ENCODE results near the gene SPATA18. TPM values are rescaled to one million over a fixed set of nuclear protein-coding genes. Genes with fewer than 3 reads are reported as not detected.

Gene SPATA18
- total RNA-seq, 3 donors from 2014 or later = 8.8 to 11.0 (median 9.6) TPM

- H3K9me3 ChIP-seq = no peaks in the 10 kb centered on the region
- no peak overlapping the region for H3K27ac ChIP-seq
- DNase-seq (ENCODE audit: low spot score in 2 of 2) = no peak
- H3K27me3 ChIP-seq = no peaks in the 10 kb centered on the region
- intact Hi-C loops (cut with DNase I; ENCODE audit: low total_unique reads) = no loop called here
- H3K36me3 ChIP-seq = no peaks in the 10 kb centered on the region
- TF ChIP-seq POLR2A (IDR thresholded peaks at IDR 0.05) (no peak), CTCF (IDR thresholded peaks at IDR 0.05) (no peak), POLR2AphosphoS5 (IDR thresholded peaks at IDR 0.05) (no peak)
- no peaks in the 10 kb centered on the region for H3K4me1 ChIP-seq
- H3K4me3 ChIP-seq = peak overlapping the region; percentile 79 to 92 (median 79)
These were observed 14.1 kb upstream of the SPATA18 start for GRCh38 chr4:52036886-52037530.

- Histone ChIP-seq H3K4me3 (peak overlapping the region; percentile 79 to 92 (median 79)), H3K4me1 (no peaks in the 10 kb centered on the region)
- no peak for DNase-seq (ENCODE audit: low spot score in 2 of 2)
These were observed 13.4 kb upstream of the SPATA18 start for GRCh38 chr4:52037689-52038102.

GRCh38 chr4:52038103-52038912 lies 12.8 kb upstream of the SPATA18 start, which contains the start of gene SGCB:
Gene SGCB (minus strand): TSS chr4:52038299. CDS start chr4:52038259, 40 bp downstream.
- Histone ChIP-seq H3K4me3 (peak within 1 kb of the TSS; percentile 79 to 92 (median 79)), H3K27ac (peak within 1 kb of the TSS; percentile 76 to 86), H3K4me1 (no peaks in the 10 kb centered on the region), H3K9me3 (no peaks in the 10 kb centered on the region), H3K27me3 (no peaks in the 10 kb centered on the region), H3K36me3 (no peaks in the 10 kb centered on the region)
- peak; percentile 21 to 54 for DNase-seq (ENCODE audit: low spot score in 2 of 2)
- TF ChIP-seq POLR2AphosphoS5 (IDR thresholded peaks at IDR 0.05) (no peak), POLR2A (IDR thresholded peaks at IDR 0.05) (no peak), CTCF (IDR thresholded peaks at IDR 0.05) (no peak)
- intact Hi-C loops (cut with DNase I; ENCODE audit: low total_unique reads) = no loop called here

More at GRCh38 chr4:52037689-52038102, 13.4 kb upstream of the SPATA18 start:
- Histone ChIP-seq H3K9me3 (no peaks in the 10 kb centered on the region), H3K36me3 (no peaks in the 10 kb centered on the region), H3K27ac (peak overlapping the region; percentile 76 to 86), H3K27me3 (no peaks in the 10 kb centered on the region)
- intact Hi-C loops (cut with DNase I; ENCODE audit: low total_unique reads) = no loop called here
- TF ChIP-seq POLR2A (IDR thresholded peaks at IDR 0.05) (no peak), POLR2AphosphoS5 (IDR thresholded peaks at IDR 0.05) (no peak), CTCF (IDR thresholded peaks at IDR 0.05) (no peak)

- DNase-seq (ENCODE audit: low spot score in 2 of 2) = no peak
- no peak for TF ChIP-seq POLR2A (IDR thresholded peaks at IDR 0.05)
- TF ChIP-seq CTCF (IDR thresholded peaks at IDR 0.05) = no peak
- no peak for TF ChIP-seq POLR2AphosphoS5 (IDR thresholded peaks at IDR 0.05)
These were observed 6.1 kb upstream of the SPATA18 start for GRCh38 chr4:52045028-52045427.

GRCh38 chr4:52049266-52049665 lies 1.8 kb upstream of the SPATA18 start:
- no peaks in the 10 kb centered on the region for H3K36me3 ChIP-seq
- H3K4me3 ChIP-seq = no peak overlapping the region
- intact Hi-C loops (cut with DNase I; ENCODE audit: low total_unique reads) = no loop called here
- no peaks in the 10 kb centered on the region for H3K27me3 ChIP-seq
- no peaks in the 10 kb centered on the region for H3K4me1 ChIP-seq
- no peaks in the 10 kb centered on the region for H3K9me3 ChIP-seq
- TF ChIP-seq POLR2AphosphoS5 (IDR thresholded peaks at IDR 0.05) = no peak
- no peak for TF ChIP-seq POLR2A (IDR thresholded peaks at IDR 0.05)
- no peak for TF ChIP-seq CTCF (IDR thresholded peaks at IDR 0.05)
- no peak for DNase-seq (ENCODE audit: low spot score in 2 of 2)
- H3K27ac ChIP-seq = no peak overlapping the region

More at GRCh38 chr4:52045028-52045427, 6.1 kb upstream of the SPATA18 start:
- Histone ChIP-seq H3K4me3 (no peak overlapping the region), H3K27me3 (no peaks in the 10 kb centered on the region), H3K27ac (no peak overlapping the region), H3K4me1 (no peaks in the 10 kb centered on the region), H3K36me3 (no peaks in the 10 kb centered on the region), H3K9me3 (no peaks in the 10 kb centered on the region)
- intact Hi-C loops (cut with DNase I; ENCODE audit: low total_unique reads) = no loop called here

Measured in breast epithelium (tissue), 4 donors.